ACC112 (cell line): ENCODE results near the gene MTMR4.

Source experiments
- H2AFZ ChIP-seq: fragments of 200-600 bp; sonication (generic); one replicate; pipeline ENCODE4 v1.6.0; 2017; ENCODE audit warnings: antibody characterized with exemption, low read length; ENCODE audit not compliant: unreplicated experiment
- H3K27ac ChIP-seq: fragments of 200-600 bp; sonication (generic); 2 replicates; pipeline ENCODE4 v1.5.1; 2014; ENCODE audit warnings: low read depth, mild to moderate bottlenecking, antibody characterized with exemption, low read length, moderate library complexity
- H3K27me3 ChIP-seq: fragments of 200-600 bp; sonication (generic); 2 replicates; pipeline ENCODE4 v1.6.1; 2014; ENCODE audit warnings: mild to moderate bottlenecking, antibody characterized with exemption, low read length, moderate library complexity, mixed read lengths; ENCODE audit not compliant: insufficient read depth
- H3K36me3 ChIP-seq: fragments of 200-600 bp; sonication (generic); 2 replicates; pipeline ENCODE4 v1.6.1; 2016; ENCODE audit warnings: mild to moderate bottlenecking, antibody characterized with exemption, low read length, moderate library complexity, mixed read lengths; ENCODE audit not compliant: insufficient read depth
- H3K4me1 ChIP-seq: fragments of 200-600 bp; sonication (generic); one replicate; pipeline ENCODE4 v1.6.1; 2016; ENCODE audit warnings: low read length, mixed read lengths; ENCODE audit not compliant: insufficient read depth, unreplicated experiment, control insufficient read depth
- H3K4me3 ChIP-seq: fragments of 200-600 bp; sonication (generic); 2 replicates; pipeline ENCODE4 v1.5.1; 2014; ENCODE audit warnings: mild to moderate bottlenecking, low read depth, low read length
- H3K79me2 ChIP-seq: fragments of 200-600 bp; sonication (generic); one replicate; pipeline ENCODE4 v1.6.0; 2016; ENCODE audit warnings: low read length; ENCODE audit not compliant: control insufficient read depth, unreplicated experiment, insufficient read depth

Gene MTMR4

GRCh38 chr17:58534901-58535421 is 20.5 kb upstream of the MTMR4 start:
- Histone ChIP-seq H3K4me3 (no peak overlapping the region; the same call in 1 of the 2 replicates), H2AFZ (no peak overlapping the region), H3K27ac (no peak overlapping the region)

GRCh38 chr17:58534331-58534730 is 19.9 kb upstream of the MTMR4 start:
- H3K79me2 ChIP-seq: no peaks in the 10 kb centered on the region
- H3K4me1 ChIP-seq: peaks cover 26% of the 10 kb centered on the region
- H3K36me3 ChIP-seq: no peaks in the 10 kb centered on the region
- H3K4me3 ChIP-seq: no peak overlapping the region
- H3K27ac ChIP-seq: no peak overlapping the region
- H3K27me3 ChIP-seq: peaks cover 19% of the 10 kb centered on the region
- no peak overlapping the region for H2AFZ ChIP-seq

More at GRCh38 chr17:58534901-58535421, 20.5 kb upstream of the MTMR4 start:
- H3K36me3 ChIP-seq: no peaks in the 10 kb centered on the region
- H3K4me1 ChIP-seq: peaks cover 26% of the 10 kb centered on the region
- no peaks in the 10 kb centered on the region for H3K79me2 ChIP-seq
- H3K27me3 ChIP-seq: peaks cover 19% of the 10 kb centered on the region

GRCh38 chr17:58533616-58534188 is 19.3 kb upstream of the MTMR4 start:
- H3K4me1 ChIP-seq: peaks cover 26% of the 10 kb centered on the region
- peaks cover 18% of the 10 kb centered on the region for H3K27me3 ChIP-seq
- H3K27ac ChIP-seq: no peak overlapping the region
- no peaks in the 10 kb centered on the region for H3K79me2 ChIP-seq
- no peak overlapping the region for H3K4me3 ChIP-seq
- H2AFZ ChIP-seq: no peak overlapping the region
- no peaks in the 10 kb centered on the region for H3K36me3 ChIP-seq

- Histone ChIP-seq H3K36me3 (no peaks in the 10 kb centered on the region), H3K4me1 (peaks cover 37% of the 10 kb centered on the region), H3K79me2 (no peaks in the 10 kb centered on the region), H2AFZ (peak overlapping the region; percentile 64), H3K27me3 (peaks cover 17% of the 10 kb centered on the region), H3K27ac (no peak overlapping the region), H3K4me3 (peak overlapping the region; percentile 77)
These were observed 18.1 kb upstream of the MTMR4 start for GRCh38 chr17:58532555-58532951.

GRCh38 chr17:58531661-58532554 is 17.5 kb upstream of the MTMR4 start:
- Histone ChIP-seq H3K79me2 (no peaks in the 10 kb centered on the region), H3K4me1 (peaks cover 43% of the 10 kb centered on the region), H3K36me3 (no peaks in the 10 kb centered on the region), H2AFZ (peak overlapping the region; percentile 64), H3K27ac (no peak overlapping the region), H3K4me3 (peak overlapping the region; percentile 77), H3K27me3 (peaks cover 17% of the 10 kb centered on the region)

GRCh38 chr17:58531122-58531521 is 16.7 kb upstream of the MTMR4 start:
- no peak overlapping the region for H2AFZ ChIP-seq
- no peak overlapping the region for H3K27ac ChIP-seq
- peaks cover 17% of the 10 kb centered on the region for H3K27me3 ChIP-seq
- H3K36me3 ChIP-seq: no peaks in the 10 kb centered on the region
- peaks cover 47% of the 10 kb centered on the region for H3K4me1 ChIP-seq
- H3K79me2 ChIP-seq: no peaks in the 10 kb centered on the region
- H3K4me3 ChIP-seq: no peak overlapping the region; the same call in 1 of the 2 replicates

- Histone ChIP-seq H3K27ac (no peak overlapping the region), H3K36me3 (no peaks in the 10 kb centered on the region), H3K4me1 (peaks cover 48% of the 10 kb centered on the region), H3K27me3 (peaks cover 17% of the 10 kb centered on the region), H3K79me2 (no peaks in the 10 kb centered on the region), H3K4me3 (no peak overlapping the region), H2AFZ (no peak overlapping the region)
These were observed 16.2 kb upstream of the MTMR4 start for GRCh38 chr17:58530655-58531054.

GRCh38 chr17:58529275-58529674 is 14.8 kb upstream of the MTMR4 start:
- no peak overlapping the region for H2AFZ ChIP-seq
- H3K36me3 ChIP-seq: no peaks in the 10 kb centered on the region
- H3K4me3 ChIP-seq: no peak overlapping the region
- H3K79me2 ChIP-seq: no peaks in the 10 kb centered on the region
- no peak overlapping the region for H3K27ac ChIP-seq
- H3K4me1 ChIP-seq: peaks cover 46% of the 10 kb centered on the region
- H3K27me3 ChIP-seq: peaks cover 17% of the 10 kb centered on the region

GRCh38 chr17:58528443-58528842 is 14.0 kb upstream of the MTMR4 start:
- H2AFZ ChIP-seq: no peak overlapping the region
- no peak overlapping the region for H3K27ac ChIP-seq
- peaks cover 17% of the 10 kb centered on the region for H3K27me3 ChIP-seq
- no peaks in the 10 kb centered on the region for H3K36me3 ChIP-seq
- peaks cover 44% of the 10 kb centered on the region for H3K4me1 ChIP-seq
- no peak overlapping the region for H3K4me3 ChIP-seq
- no peaks in the 10 kb centered on the region for H3K79me2 ChIP-seq

- no peaks in the 10 kb centered on the region for H3K79me2 ChIP-seq
- no peak overlapping the region for H3K27ac ChIP-seq
- H2AFZ ChIP-seq: no peak overlapping the region
- H3K36me3 ChIP-seq: no peaks in the 10 kb centered on the region
- peaks cover 15% of the 10 kb centered on the region for H3K27me3 ChIP-seq
- H3K4me1 ChIP-seq: peaks cover 44% of the 10 kb centered on the region
- H3K4me3 ChIP-seq: no peak overlapping the region
These were observed 13.5 kb upstream of the MTMR4 start for GRCh38 chr17:58527949-58528348.
